GM19328 (cell line): ENCODE data around the gene TMEM213.

ENCODE experiments used
- ATAC-seq: cut with Tn5 transposase; IDR thresholded peaks from one replicate; pipeline ENCODE4 v1.9.1; 2021; ENCODE audit warnings: mild to moderate bottlenecking, moderate library complexity; ENCODE audit not compliant: unreplicated experiment

TMEM213 gene

GRCh38 chr7:138837627-138838026 is 39.8 kb downstream of the TMEM213 start:
- ATAC-seq, result no peak

- no peak for ATAC-seq
Measured at GRCh38 chr7:138838166-138838565, 40.4 kb downstream of the TMEM213 start.

GRCh38 chr7:138842111-138842510 is 44.3 kb downstream of the TMEM213 start:
- ATAC-seq, result no peak

- ATAC-seq, result no peak
Measured at GRCh38 chr7:138843632-138844580, 46.1 kb downstream of the TMEM213 start.

GRCh38 chr7:138845711-138846110 is 47.9 kb downstream of the TMEM213 start:
- no peak for ATAC-seq

GRCh38 chr7:138848056-138848980 is 50.5 kb downstream of the TMEM213 start:
- ATAC-seq, result no peak

GRCh38 chr7:138849701-138850100 is 51.9 kb downstream of the TMEM213 start:
- no peak for ATAC-seq

GRCh38 chr7:138852469-138852868 is 54.7 kb downstream of the TMEM213 start:
- no peak for ATAC-seq

GRCh38 chr7:138853448-138853847 is 55.7 kb downstream of the TMEM213 start:
- ATAC-seq, result no peak

- no peak for ATAC-seq
Measured at GRCh38 chr7:138854115-138854645, 56.4 kb downstream of the TMEM213 start.

GRCh38 chr7:138857728-138858127 is 59.9 kb downstream of the TMEM213 start:
- ATAC-seq, result no peak

- no peak for ATAC-seq
Measured at GRCh38 chr7:138861051-138861450, 63.3 kb downstream of the TMEM213 start.

- no peak for ATAC-seq
Measured at GRCh38 chr7:138863931-138864330, 66.1 kb downstream of the TMEM213 start.

- ATAC-seq, result no peak
Measured at GRCh38 chr7:138864667-138865066, 66.9 kb downstream of the TMEM213 start.

GRCh38 chr7:138865843-138866242 is 68.0 kb downstream of the TMEM213 start:
- ATAC-seq, result no peak

GRCh38 chr7:138866353-138866752 is 68.6 kb downstream of the TMEM213 start:
- ATAC-seq, result no peak

GRCh38 chr7:138867744-138868143 is 70.0 kb downstream of the TMEM213 start:
- ATAC-seq, result no peak

GRCh38 chr7:138868711-138869110 is 70.9 kb downstream of the TMEM213 start:
- ATAC-seq, result no peak

- ATAC-seq, result no peak
Measured at GRCh38 chr7:138869353-138869752, 71.6 kb downstream of the TMEM213 start.

- no peak for ATAC-seq
Measured at GRCh38 chr7:138871065-138871813, 73.4 kb downstream of the TMEM213 start.

- ATAC-seq, result no peak
Measured at GRCh38 chr7:138871814-138872090, 74.0 kb downstream of the TMEM213 start.
